ENCODE results near the gene MB21D2.
"Not testable (repeated sequence)": the region's sequence is repeated elsewhere in the genome, so short reads cannot be mapped to it uniquely, and the experiment has no call there.

Gene MB21D2

DNA sequence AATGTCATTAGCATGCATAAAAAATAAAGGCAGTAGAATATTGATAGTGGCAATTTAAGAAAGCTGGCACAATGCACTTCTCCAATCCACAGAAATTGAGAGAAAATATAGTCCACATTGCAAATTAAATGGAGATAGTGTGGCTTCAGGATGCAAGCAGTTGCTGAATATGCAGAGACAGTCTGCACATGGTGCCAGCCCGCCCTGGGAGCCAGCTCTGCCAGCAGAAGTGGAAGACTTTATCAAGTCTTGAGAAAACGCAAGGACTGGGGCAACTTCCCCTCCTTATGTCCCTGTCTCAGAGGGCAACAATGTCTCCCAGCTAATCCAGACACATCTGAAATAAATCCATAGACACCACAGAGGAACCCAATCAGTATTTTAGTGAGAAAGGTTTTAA is 57.2 kb downstream of the MB21D2 start:
- no peak for DNase-seq (ENCODE audit: low read depth)

GRCh38 chr3:192858849-192859585 is 58.6 kb downstream of the MB21D2 start:
- DNase-seq (ENCODE audit: low read depth), result no peak

- no peak for DNase-seq (ENCODE audit: low read depth)
Measured at GRCh38 chr3:192857260-192857661, 60.4 kb downstream of the MB21D2 start.

DNA sequence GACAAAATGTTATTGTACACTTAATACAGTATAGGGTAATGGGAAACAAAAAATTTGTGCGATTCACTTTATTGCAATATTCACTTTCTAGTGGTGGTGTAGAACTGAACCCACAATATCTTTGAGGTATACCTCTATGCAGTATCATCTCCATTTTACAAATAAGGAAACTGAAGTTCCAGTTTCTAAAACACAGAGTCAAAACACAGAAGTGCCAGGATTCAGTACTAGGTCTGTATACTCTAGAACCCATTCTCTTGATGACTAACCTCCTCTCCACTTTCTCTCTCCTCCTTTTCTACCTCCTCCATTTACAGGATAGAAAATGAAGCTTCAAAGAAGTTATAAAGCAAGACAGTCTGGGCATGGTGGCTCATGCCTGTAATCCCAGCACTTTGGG is 62.2 kb downstream of the MB21D2 start:
- DNase-seq (ENCODE audit: low read depth), result no peak

DNA sequence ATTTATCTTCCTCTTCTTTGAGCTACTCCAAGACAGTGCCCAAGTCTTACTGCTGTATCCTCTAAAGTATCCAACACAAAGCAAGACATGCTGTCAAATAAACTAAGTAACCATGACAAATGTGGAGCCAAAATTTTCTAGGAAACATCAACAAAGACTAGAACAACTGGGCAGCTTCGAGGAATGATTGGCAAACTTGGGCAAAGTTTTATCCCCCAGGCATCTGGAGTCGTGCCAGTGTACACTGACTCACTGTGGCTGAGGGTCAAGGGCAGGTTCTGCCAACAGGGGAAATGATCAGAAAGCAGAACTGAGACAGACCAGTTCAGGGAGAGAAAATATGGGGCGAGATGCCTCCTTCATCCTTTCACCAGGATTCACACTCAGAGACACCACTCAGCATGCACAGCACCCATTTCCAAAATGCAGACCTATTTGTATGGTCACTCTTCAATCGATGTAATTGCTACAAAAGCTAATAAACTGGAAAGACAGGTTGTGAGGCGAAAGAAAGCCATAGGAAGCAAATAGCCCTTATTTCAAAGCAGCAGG is 65.8 kb downstream of the MB21D2 start:
- DNase-seq (ENCODE audit: low read depth), result no peak

GRCh38 chr3:192850451-192850981 is 67.1 kb downstream of the MB21D2 start:
- DNase-seq (ENCODE audit: low read depth), result no peak

DNA sequence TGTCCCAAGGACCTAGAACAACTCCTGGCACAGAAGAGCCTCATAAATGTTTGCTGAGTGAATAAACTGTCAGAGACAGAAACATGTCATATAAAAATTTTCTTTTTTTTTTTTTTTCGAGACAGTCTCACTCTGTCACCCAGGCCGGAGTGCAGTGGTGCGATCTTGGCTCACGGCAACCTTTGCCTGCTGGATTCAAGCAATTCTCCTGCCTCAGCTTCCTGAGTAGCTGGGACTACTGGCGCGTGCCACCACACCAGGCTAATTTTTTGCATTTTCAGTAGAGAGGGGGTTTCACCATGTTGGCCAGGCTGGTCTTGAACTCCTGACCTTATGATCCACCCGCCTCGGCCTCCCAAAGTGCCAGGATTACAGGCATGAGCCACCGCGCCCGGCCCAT is 67.8 kb downstream of the MB21D2 start:
- not testable (repeated sequence) for DNase-seq (ENCODE audit: low read depth)

- DNase-seq (ENCODE audit: low read depth), result no peak
Measured at GRCh38 chr3:192848371-192849233, 69.1 kb downstream of the MB21D2 start.

GRCh38 chr3:192847941-192848340 is 69.7 kb downstream of the MB21D2 start:
- no peak for DNase-seq (ENCODE audit: low read depth)

DNA sequence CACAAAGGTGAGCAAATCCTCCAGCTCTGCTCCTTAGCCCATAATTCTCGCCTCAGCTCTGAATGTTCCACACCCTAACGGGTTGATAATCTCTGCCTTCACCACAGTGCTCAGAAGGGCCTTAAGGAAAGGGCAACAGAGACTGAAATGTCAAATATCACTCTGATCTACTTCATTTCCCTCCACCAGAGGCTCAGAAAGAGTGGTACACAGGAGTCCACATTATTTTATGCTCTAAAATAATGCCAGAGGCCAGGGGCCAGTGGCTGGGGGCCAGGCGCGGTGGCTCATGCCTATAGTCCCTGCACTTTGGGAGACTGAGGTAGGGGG is 72.2 kb downstream of the MB21D2 start:
- no peak for DNase-seq (ENCODE audit: low read depth)

- DNase-seq (ENCODE audit: low read depth), result no peak
Measured at GRCh38 chr3:192844836-192845525, 72.7 kb downstream of the MB21D2 start.

DNA sequence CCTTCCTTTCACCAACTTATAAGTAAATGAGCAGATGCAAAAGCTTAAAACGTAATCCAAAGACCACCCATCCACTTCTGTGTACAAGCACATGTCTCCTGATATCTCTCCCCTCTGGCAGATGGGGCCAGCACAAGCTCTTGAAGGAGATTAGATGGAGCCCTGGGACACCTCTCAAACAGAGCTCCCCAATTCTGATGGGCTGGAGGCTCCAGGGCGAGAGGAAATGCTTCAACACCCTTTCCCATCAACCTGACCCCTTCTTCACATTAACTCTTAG is 73.2 kb downstream of the MB21D2 start:
- no peak for DNase-seq (ENCODE audit: low read depth)

DNA sequence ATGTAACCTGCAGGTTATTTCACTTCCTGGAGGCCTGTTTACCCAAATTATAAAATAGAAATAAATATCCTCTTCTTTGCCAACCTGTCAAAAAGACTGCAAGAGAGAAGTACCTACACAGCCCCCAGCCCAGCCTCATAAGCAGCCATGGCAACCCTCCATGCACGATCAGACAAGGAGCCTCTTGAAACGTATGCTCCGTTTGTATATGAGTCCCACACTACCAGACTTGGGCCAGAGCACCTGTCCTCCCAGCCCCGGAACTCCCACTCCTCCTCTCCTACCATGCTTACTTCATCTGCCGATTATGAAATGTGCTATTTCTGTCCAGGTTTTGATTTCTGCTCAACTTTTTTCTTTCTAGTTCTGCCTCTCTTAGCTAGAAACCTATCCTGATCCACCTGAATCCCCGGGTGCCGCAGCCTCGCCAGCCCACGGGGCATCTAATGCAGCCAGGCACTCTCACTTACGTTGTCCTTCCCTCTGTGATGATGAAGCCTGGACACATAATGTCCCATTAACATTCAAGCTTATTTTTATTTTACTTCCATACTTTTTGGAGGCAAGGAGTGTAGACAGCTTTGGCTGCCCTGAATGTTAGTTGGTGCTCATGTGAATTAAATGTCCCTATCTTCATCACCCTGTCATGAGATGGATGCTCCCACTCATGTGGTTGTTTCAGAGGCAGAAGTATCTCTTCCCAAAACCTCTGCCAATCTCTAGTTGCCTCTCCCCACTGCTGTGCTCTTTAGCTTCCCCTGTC is 73.8 kb downstream of the MB21D2 start:
- no peak for DNase-seq (ENCODE audit: low read depth)

DNA sequence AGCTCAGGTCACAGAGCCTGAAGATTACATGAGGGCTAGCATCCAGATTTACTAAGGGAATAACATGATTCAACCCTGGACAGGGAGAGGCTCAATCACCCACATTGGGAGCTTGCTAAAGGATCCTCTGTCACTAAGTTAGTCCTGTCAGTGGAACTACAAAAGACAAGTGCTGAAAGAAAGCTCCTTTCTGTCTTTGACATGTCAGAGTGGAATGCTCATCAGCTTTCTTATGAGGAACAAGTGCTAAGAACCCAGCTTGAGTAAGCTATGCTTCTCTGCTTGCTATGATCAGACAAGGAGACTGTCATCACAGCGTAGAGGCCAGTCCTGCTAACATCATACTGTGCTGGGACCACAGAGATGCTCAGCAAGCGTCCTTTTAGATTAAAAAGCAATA is 74.5 kb downstream of the MB21D2 start:
- DNase-seq (ENCODE audit: low read depth), result no peak

GRCh38 chr3:192842711-192843110 is 74.9 kb downstream of the MB21D2 start:
- DNase-seq (ENCODE audit: low read depth), result no peak

- DNase-seq (ENCODE audit: low read depth), result no peak
Measured at GRCh38 chr3:192842138-192842537, 75.5 kb downstream of the MB21D2 start.

DNA sequence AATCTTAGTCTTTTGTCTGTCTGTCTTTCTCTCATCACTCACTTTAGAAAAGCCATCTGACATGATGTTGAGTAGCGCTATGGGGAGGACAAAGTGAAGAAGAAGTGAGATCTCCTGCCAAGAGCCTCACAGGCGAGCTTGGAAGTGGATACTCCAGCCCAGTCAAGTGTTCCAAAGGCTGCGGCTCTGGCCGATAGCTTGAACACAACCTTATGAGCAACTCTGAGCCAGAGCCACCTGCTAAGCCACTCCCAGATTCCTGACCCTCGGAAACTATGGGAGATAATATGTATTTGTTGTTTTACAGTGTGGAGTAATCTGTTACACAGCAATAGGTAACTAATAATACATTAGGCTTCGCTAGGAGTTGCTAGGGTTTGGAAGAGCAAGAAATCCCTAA is 76.2 kb downstream of the MB21D2 start:
- no peak for DNase-seq (ENCODE audit: low read depth)

DNA sequence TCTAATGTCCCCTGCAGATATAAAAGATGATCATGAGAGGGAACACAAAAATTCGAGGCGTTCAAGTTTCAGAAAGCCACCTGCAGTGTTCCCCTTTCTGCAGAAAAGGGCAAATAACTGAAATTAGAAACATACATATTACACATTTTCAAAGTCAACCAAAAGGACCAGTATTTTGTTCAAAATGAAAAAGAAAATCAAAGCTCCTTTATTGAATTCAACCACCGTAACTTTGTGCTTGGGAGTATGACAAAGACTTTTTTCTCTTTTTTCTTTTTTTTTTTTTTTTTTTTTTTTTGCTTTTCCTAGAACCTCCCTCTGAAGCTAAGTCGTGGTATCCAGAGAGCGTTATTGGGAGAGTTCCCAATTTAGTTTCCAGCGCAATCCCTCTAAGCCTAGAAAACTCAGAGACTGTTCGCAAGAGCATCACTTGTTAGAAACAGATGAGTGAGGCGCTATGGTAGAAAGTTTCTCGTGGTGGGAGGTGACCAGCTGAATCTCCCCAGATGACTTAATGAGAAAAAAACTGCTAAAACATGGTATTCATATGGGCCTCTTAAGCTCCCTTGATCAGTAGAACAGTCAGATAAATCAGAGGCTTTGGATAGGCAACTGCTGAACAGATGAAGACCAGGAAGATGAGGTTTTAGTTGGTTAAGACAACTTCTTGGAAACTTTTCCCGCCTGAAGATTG is 77.4 kb downstream of the MB21D2 start:
- no peak for DNase-seq (ENCODE audit: low read depth)

DNA sequence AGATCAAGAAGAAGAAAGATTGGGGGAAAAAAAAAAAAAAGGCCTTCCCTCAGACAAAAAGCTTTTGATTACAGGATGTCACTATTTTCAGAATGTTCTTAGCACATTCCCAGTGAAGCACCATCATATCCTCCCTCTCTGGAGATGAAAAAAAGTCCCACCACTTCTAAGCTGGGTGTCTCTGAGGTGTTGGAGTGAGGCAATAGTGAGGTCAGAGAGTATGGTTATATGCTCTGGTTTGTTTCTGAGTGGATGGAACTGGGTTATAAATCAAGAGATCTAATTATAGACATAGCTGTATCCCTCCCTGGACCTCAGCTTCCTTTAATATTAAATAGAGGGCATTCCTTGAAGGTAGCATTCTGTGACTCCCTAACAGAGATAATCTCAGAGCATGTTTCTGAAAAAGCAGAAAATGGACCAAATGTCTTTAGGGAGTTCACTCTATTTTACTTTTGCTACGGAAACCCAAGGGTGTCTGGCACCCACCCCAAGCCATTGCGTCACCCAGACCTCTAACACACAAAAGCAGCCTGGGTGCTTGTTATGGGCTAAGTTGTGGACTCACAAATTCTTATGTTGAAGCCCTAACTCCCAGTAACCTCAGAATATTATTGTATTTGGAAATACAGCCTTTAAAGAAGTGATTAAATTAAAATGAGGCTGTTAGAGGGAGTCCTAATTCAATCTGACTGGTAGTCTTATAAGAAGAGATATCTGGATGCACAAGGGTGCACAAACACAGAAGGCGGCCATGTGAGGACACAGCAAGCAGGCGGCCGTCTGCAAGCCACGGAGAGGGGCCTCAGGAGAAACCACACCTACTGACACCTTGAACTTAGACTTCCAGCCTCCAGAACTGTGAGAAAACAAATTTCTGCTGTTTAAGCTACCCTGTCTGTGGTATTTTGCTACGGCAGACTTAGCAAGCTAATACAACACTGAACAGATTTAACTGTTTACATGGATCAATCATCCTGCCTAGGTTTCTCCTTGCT is 81.5 kb downstream of the MB21D2 start:
- no peak for DNase-seq (ENCODE audit: low read depth)

GRCh38 chr3:192834428-192834827 is 83.2 kb downstream of the MB21D2 start:
- DNase-seq (ENCODE audit: low read depth), result no peak
